Stimulated activated CD4-positive, alpha-beta T cell treated with anti-CD3 and anti-CD28 coated beads, Interleukin-15, amount 100 ng/mL, for 1 hour (primary cell): ENCODE data around the gene PRICKLE4.
"Not testable (repeated sequence)": the region's sequence is repeated elsewhere in the genome, so short reads cannot be mapped to it uniquely, and the experiment has no call there.

Source experiments
- DNase-seq, 2 donors: peaks; one replicate each; pipeline ENCODE4 v3.0.0-alpha.2; 2020; ENCODE audit warnings: low read depth in 1 of 2, low spot score in 1 of 2

PRICKLE4 gene

GRCh38 chr6:41791984-41792383 lies 11.4 kb downstream of the PRICKLE4 start:
- DNase-seq, result no peak

GRCh38 chr6:41796474-41796873 lies 15.9 kb downstream of the PRICKLE4 start:
- no peak for DNase-seq

DNA sequence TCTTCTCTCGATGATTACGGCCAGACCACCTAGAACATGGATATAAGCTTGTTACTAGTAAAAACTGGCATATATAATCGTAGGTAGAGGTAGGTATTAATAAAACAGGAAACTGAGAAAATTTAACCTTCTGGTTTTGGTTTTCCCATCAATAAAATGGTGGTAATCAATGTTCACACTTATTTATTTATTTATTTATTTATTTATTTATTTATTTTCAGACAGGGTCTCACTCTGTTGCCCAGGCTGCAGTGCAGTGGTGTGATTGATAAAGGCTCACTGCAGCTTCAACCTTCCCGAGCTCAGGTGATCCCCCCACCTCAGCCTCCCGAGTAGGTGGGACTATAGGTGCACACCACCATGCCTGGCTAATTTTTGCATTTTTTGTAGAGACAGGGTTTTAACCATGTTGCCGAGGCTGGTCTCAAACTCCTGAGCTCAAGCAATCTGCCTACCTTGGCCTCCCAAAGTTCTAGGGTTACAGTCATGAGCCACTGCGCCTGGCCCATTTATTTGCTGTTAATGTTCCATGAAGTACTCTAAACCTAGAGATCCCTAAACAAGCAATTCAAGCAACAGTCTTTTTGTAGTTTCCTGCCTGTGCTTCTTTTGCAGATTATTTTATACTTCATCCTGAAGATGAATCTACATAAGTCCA lies 18.4 kb downstream of the PRICKLE4 start:
- DNase-seq, result no peak

DNA sequence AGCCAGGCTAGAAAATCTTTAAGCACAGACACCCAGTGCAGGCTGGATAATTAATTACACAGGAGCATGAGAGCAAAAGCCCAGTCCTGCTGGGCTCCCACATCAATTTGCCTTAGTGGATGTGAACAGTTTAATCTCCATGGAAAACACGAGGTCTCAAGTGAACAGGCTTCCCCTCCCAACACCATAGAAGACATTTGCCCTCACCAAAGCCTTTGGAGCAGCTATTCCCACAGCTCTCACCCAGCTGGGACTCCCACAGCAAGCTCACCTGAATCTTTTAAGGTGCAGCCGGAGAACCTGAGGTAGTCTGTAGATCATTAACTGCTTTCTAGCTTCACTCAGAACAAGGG lies 19.0 kb downstream of the PRICKLE4 start:
- DNase-seq, result no peak

DNA sequence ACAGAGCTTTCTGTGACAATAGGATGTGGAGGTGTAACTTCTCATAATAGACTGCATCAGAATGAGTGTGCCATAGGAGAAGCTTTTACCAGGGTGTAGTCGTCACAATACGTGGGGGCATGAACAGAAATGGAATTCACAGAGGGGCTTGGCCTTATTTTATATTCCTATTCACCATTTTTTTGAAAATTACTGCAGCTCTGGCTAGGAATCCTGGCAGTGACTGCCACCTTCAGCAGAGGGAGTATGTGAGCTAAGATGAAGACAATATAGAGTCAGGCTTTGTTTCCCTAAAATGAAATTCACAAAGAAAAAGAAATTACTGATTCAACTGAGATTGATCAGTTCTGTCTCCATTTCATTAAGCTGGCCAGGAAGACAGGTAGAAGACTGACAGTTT lies 20.8 kb downstream of the PRICKLE4 start:
- no peak for DNase-seq

- no peak for DNase-seq
These were observed 25.5 kb downstream of the PRICKLE4 start for GRCh38 chr6:41805830-41806774.

DNA sequence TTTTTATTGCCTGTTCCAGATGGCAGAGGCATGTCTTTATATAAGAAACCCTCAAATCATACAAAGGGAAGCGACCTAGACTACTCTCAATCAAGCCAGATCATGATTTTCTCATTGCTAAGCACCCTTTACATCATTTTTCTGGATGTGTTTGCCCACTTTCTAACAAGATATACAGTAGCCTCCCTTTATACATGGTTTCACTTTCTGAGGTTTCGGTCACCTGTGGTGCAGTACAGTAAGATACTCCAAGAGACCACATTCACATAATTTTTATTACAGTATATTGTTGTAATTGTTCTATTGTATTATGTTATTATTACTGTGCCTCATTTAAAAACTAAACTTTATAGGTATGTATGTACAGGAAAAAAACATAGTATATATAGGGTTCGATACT lies 30.5 kb downstream of the PRICKLE4 start:
- DNase-seq, result no peak

GRCh38 chr6:41811946-41812345 lies 31.4 kb downstream of the PRICKLE4 start:
- not testable (repeated sequence) for DNase-seq

DNA sequence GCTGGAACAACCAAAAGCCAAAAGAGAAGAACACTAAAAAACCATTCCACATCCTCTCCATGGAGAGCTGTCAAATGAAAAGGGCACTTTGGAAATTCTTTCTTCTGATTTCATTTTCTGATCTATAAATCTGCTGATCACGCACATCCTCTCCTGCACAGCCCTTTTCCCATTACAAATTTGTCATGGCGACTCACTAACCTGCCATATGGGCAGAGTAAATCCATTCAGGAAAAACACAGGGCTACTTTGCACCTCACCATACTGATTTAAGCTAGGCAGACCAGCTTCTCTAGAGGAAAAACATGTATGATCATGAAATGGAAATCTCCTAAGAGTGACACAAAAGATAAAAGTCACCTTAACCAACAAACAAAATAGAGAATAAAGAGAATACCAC lies 32.9 kb downstream of the PRICKLE4 start:
- no peak for DNase-seq

DNA sequence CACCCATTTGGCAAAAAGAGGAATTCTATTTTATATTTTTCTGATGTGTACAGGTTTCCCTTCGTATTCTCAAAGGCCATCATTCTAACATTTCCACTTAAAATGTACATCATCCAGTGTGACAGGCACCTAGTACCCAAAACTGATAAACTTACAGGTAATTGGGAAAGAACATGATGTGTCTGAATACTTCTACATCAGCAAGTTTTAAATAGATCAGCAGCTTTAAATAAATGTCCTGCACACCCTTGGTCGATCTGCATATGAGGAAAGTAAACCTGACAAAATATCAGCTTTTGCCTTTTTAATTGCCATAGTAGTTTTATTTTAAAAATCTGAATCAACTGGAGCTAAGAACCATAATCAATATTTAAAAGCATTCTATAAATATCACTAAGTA lies 33.4 kb downstream of the PRICKLE4 start:
- DNase-seq, result no peak

- no peak for DNase-seq
These were observed 34.0 kb downstream of the PRICKLE4 start for GRCh38 chr6:41814629-41815028.

- DNase-seq, result no peak
These were observed 35.0 kb downstream of the PRICKLE4 start for GRCh38 chr6:41815587-41815986.

DNA sequence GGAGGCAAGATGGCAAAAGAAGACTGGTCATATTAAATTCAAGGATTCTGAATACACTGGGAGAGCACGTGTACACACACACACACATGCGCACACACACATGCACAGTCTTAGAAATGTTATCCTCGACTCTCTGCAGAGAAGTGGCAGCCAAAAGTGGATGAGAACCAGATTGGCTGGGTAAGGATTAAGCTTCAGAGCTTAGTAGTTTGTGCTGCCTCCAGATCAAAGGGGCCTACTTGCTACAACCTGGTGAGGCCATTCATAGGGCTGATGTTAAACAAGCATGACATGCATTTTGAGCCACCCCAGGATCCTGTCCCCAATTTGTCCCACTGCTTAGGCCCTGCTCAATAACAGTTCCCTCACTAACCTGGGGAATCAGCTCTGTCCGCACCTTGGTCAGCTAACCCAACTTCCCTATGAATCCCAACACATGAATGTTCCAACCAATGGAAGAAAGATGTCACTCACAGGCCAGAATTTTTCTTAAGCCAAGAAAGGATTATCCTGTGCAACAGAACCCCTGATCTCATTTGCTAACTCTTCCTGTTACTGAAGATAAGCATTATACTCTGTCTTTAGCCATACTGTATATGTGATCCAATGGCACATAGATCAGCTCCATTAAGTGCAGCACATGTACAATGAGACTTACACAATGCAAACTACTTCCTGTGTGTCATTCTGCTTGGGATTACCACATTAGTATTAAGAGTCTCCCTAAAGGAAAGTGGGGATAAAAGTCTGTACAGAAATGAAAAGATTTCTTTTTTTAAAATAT lies 37.9 kb downstream of the PRICKLE4 start:
- no peak for DNase-seq

DNA sequence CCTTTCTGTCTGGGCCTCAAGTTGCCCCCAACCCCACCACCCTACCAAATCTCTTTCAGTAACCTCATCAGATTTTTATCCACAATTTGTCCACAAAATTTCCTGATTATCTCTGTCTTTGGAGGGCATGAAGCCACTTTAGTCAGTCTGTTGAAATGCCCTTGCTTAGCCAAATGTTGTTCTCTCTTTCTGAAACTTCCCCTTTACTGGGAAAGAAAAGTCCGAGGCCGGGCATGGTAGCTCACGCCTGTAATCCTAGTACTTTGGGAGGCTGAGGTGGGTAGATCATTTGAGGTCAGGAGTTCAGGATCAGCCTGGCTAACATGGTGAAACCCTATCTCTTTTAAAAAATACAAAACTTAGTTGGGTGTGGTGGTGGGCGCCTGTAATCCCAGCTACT lies 40.7 kb downstream of the PRICKLE4 start:
- DNase-seq, result no peak

DNA sequence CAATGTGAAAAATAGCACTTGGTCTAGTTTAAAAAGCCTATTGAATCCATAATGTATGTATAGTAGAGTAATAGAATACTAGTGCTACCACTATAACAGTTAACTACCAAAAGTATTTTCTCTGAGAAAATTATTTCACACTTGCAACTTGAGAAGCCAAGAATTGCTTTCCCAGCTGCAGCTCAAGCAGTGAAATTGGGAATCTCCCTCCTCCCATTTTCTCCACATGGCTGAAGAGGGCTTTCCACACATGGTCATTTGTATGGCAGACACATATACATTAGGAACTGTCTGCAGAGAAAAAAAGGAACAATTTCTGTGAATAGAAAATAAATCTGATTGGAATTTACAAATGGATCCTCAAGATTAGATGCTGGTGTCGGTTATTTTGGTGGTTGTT lies 41.4 kb downstream of the PRICKLE4 start:
- DNase-seq, result no peak

DNA sequence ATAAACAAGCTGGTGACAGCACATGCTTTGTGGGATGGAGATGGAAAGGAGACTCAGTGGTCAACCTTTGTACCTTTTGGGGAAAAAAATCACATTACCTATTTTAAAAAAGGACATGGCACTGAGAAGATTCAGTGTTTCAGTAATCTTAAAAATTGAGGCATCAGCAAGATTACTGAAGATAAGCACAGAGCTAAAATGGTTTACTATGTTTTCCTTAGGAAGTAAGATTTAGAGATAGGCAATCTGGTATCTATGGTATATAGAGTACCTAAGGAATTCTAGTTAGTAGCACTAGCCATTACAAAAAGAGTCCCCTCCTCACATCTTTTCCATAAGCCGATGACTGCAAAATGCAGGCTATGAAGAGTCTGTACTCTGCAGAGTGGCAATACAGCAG lies 42.6 kb downstream of the PRICKLE4 start:
- no peak for DNase-seq

- DNase-seq, result no peak
These were observed 44.3 kb downstream of the PRICKLE4 start for GRCh38 chr6:41824571-41825569.

DNA sequence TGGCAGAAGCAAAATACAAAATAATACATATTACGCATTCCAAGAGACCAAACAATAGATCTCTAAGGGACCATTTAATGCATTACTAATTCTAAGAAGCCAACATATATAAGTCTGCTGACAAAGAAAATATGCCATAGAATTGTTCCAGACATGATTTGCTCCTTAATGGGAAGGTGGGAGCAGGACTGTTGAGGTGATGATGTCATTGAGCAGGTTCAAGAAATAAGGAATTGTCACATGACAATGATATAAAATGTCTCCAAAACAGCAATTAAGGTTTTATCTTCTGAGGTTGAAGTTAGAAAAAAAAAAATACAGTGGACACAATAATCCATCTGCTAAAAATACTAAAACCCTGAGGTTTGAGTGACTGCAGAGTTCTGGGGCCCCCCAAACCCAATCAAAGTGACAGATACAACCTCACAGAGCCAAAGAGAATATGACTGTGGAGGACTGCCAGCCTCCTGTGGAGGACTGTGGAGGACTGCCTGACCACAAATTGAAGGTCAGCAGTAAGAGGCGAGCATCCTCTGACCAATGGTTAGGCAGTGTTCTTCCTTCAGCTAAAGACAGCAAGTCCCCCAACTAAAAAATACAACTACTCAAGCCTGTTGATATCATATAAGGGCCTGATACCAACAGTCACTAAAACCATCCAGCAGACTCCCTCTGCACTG lies 45.9 kb downstream of the PRICKLE4 start:
- no peak for DNase-seq

- DNase-seq, result no peak
These were observed 51.7 kb downstream of the PRICKLE4 start for GRCh38 chr6:41832263-41832662.

DNA sequence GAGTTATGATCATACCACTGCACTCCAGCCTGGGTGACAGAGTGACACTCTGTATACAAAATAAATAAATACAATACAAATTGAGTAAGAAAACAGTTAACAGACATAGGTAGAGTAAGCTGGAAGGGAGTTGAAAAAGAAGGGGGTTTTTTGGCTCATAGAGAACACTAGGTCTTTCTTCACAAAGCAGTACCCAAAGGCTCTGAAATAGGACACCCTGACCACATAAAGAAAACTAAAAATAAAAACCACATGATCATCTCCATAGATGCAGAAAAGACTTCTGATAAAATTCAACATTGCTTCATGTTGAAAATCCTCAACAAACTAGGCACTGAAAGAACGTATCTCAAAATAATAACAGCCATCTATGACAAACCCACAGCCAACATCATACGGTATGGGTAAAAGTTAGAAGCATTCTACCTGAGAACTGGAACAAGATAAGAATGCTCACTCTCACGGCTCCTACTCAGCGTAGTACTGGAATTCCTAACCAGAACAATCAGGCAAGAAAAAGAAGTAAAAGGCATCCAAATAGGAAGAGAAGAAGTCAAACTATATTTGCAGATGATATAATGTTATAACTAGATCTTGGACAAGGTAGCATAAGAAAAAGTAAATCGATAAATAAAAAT lies 55.6 kb downstream of the PRICKLE4 start:
- no peak for DNase-seq
